HepG2 (cell line): ENCODE data around the gene AP4M1. TPM values are rescaled to one million over a fixed set of nuclear protein-coding genes. Genes with fewer than 3 reads are reported as not detected.
A peak's percentile ranks its signal among the peaks of the same experiment; 100 is the strongest.

Experiments
- ARID2 ChIP-seq: sonication (generic); formaldehyde crosslinking; IDR thresholded peaks from 2 replicates; pipeline ENCODE4 v1.8.1; 2022; ENCODE audit warnings: mild to moderate bottlenecking, missing genetic modification reagents, borderline replicate concordance
- ATF1 ChIP-seq: IDR thresholded peaks from 2 replicates; pipeline ENCODE4 v1.6.1; 2016; ENCODE audit warnings: mild to moderate bottlenecking, control low read depth
- CBX5 ChIP-seq: sonication (generic); formaldehyde crosslinking; IDR thresholded peaks from 2 replicates; pipeline ENCODE4 v1.4.0; 2020; ENCODE audit warnings: missing genetic modification reagents, borderline replicate concordance
- ELF4 ChIP-seq: sonication (generic); formaldehyde crosslinking; IDR thresholded peaks from 2 replicates; pipeline ENCODE4 v1.5.0; 2020; ENCODE audit warnings: missing genetic modification reagents, mild to moderate bottlenecking, moderate library complexity, borderline replicate concordance
- HDAC2 ChIP-seq: sonication (generic); formaldehyde crosslinking; IDR thresholded peaks from 2 replicates; pipeline ENCODE4 v1.4.0; 2020; ENCODE audit warnings: missing genetic modification reagents
- HNF4A ChIP-seq: sonication (generic); formaldehyde crosslinking; IDR thresholded peaks from 2 replicates; pipeline ENCODE4 v1.4.0; 2020; ENCODE audit warnings: missing genetic modification reagents
- JUND ChIP-seq: sonication (generic); formaldehyde crosslinking; IDR thresholded peaks from 2 replicates; pipeline ENCODE4 v1.8.0; 2022; ENCODE audit warnings: mild to moderate bottlenecking, missing genetic modification reagents
- MAFF ChIP-seq: IDR thresholded peaks from 2 replicates; pipeline ENCODE4 v1.6.1; 2011; ENCODE audit warnings: low read depth, low read length, improper control_type of control experiment
- NR2F6 ChIP-seq, 2 experiments: IDR thresholded peaks; 2 replicates each; pipeline ENCODE4 v1.6.1; 2016; ENCODE audit warnings: antibody characterized with exemption in 1 of 2, mild to moderate bottlenecking in 1 of 2
- POLR2G ChIP-seq: fragments of 200-400 bp; formaldehyde crosslinking; IDR thresholded peaks from 2 replicates; pipeline ENCODE4 v1.6.1; 2018; ENCODE audit warnings: mild to moderate bottlenecking, low read depth, low read length, moderate library complexity
- SKI ChIP-seq: fragments of 450-650 bp; IDR thresholded peaks from one replicate; pipeline ENCODE4 v1.6.1; 2018; ENCODE audit warnings: mild to moderate bottlenecking; ENCODE audit not compliant: partially characterized antibody
- ZFAT ChIP-seq: sonication (generic); formaldehyde crosslinking; conservative IDR thresholded peaks from 2 replicates; pipeline ENCODE4 v1.8.1; 2023; ENCODE audit warnings: missing genetic modification reagents, inconsistent platforms
- ZNF160 ChIP-seq: sonication (generic); formaldehyde crosslinking; IDR thresholded peaks from 2 replicates; pipeline ENCODE4 v1.8.0; 2022; ENCODE audit warnings: mild to moderate bottlenecking, inconsistent platforms, missing genetic modification reagents
- ZNF563 ChIP-seq: sonication (generic); formaldehyde crosslinking; IDR thresholded peaks from 2 replicates; pipeline ENCODE4 v1.8.0; 2022; ENCODE audit warnings: mild to moderate bottlenecking, moderate library complexity, missing genetic modification reagents
- ZSCAN25 ChIP-seq: sonication (generic); formaldehyde crosslinking; IDR thresholded peaks from 2 replicates; pipeline ENCODE4 v1.8.0; 2022; ENCODE audit warnings: mild to moderate bottlenecking, missing genetic modification reagents
- polyA plus RNA-seq, 8 experiments: library from polyadenylated mRNA; depleted of rRNA in 3 of 8; stranded (reverse) in 7 of 8; unstranded in 1 of 8; fragments of >200 nt; fragmentation: Illumina TruSeq in 4 of 8; extraction: Trizol in 4 of 8; gene quantifications; 2 replicates each; pipeline versions ENCODE4 v1.2.1 to v1.2.3, GENCODE V29; 2011 to 2016; ENCODE audit warnings: low read depth in 4 of 8, missing spikeins in 1 of 8, mixed read lengths in 1 of 8; ENCODE audit not compliant: insufficient read depth in 1 of 8
- total RNA-seq, 5 experiments: library from RNA; depleted of rRNA; stranded (reverse); fragments of >200 nt; fragmentation: Illumina TruSeq; extraction: Trizol; gene quantifications; 2 replicates each; pipeline ENCODE4 v1.2.3, GENCODE V29; 2016; ENCODE audit warnings: low read depth in 1 of 5
- TF ChIP-seq, protein P1 (sequence below): sonication (generic); formaldehyde crosslinking; IDR thresholded peaks from 2 replicates; pipeline ENCODE4 v1.8.1; 2023; ENCODE audit warnings: missing genetic modification reagents, inconsistent platforms, borderline replicate concordance
- TF ChIP-seq, protein P2 (sequence below): sonication (generic); formaldehyde crosslinking; IDR thresholded peaks from 2 replicates; pipeline ENCODE4 v1.4.0; 2020; ENCODE audit warnings: missing genetic modification reagents, mild to moderate bottlenecking, borderline replicate concordance
- TF ChIP-seq, protein P3 (sequence below), 2 experiments: IDR thresholded peaks; 2 replicates each; pipeline ENCODE4 v1.6.1; 2011 to 2012; ENCODE audit warnings: low read length in 2 of 2, borderline replicate concordance in 1 of 2, low read depth in 1 of 2, mild to moderate bottlenecking in 1 of 2, moderate library complexity in 1 of 2
- TF ChIP-seq, protein P4 (sequence below), 2 experiments: sonication (generic) in 1 of 2; formaldehyde crosslinking in 1 of 2; IDR thresholded peaks; 2 replicates each; pipeline versions ENCODE4 v1.4.0 to v1.6.1; 2018 to 2020; ENCODE audit warnings: missing genetic modification reagents in 2 of 2, borderline replicate concordance in 1 of 2, low read depth in 1 of 2, mild to moderate bottlenecking in 1 of 2, missing biosample characterization in 1 of 2

Gene AP4M1
- total and polyA plus RNA-seq, 2 of the 13 experiments (the other 11 are each of a cell fraction or from before 2014, with no cell fraction given), result 6.3 to 9.7 TPM

DNA sequence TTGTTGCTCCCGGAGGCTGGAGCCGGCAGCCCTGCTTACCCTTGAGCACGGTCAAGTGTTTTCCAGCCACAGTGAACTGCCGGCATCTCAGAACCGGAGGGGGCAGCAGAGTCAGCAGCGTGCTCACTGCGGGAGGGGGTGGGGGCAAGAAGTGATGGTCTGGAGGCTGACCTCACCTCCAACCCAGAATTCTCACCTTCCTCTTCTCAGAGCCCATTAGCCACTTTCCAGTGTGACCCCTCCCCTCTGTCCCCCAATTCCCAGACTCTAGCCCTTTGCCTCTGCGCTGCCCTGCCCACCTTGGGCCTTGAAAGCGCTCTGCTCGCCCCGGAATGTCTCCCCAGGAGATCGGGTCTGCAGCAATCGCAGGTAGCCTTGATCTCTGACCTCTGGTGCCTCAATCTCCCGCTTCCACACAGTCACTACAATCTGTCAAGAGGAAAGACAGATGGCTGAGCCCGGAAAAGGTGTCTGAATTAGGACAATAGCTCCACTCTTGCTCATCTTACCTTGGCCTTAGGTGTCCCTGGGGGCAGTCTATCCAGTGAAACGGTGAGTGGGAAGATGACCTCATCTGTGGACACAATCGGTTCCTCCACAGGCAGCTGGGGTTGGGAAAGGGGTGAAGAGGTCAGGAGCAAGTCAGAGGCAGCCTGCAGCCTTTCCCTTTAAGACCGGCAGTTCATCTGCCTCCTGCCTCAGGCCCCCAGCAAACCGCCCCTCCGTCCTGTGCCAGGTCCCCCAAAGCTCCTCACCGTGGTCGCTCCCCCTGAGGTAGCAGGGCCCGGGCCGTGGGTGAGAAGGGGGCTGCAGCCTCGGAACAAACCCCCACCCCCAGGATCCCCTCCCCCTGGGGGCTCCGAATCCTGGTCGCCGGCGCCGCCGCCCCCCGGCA lies 56.1 kb downstream of the AP4M1 start (continued):
- TF ChIP-seq HDAC2 (CRISPR knock-in tag), result peak; percentile 43; the same call in 1 of the 2 replicates
- TF ChIP-seq HNF4A (CRISPR knock-in tag), result peak; percentile 28
- no peak for TF ChIP-seq ARID2 (CRISPR knock-in tag)
- TF ChIP-seq ZFAT (CRISPR knock-in tag), result no peak
- TF ChIP-seq MAFF, result no peak
- TF ChIP-seq, protein P1, sequence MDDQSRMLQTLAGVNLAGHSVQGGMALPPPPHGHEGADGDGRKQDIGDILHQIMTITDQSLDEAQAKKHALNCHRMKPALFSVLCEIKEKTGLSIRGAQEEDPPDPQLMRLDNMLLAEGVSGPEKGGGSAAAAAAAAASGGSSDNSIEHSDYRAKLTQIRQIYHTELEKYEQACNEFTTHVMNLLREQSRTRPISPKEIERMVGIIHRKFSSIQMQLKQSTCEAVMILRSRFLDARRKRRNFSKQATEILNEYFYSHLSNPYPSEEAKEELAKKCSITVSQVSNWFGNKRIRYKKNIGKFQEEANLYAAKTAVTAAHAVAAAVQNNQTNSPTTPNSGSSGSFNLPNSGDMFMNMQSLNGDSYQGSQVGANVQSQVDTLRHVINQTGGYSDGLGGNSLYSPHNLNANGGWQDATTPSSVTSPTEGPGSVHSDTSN (CRISPR knock-in tag), result no peak
- TF ChIP-seq, protein P2, sequence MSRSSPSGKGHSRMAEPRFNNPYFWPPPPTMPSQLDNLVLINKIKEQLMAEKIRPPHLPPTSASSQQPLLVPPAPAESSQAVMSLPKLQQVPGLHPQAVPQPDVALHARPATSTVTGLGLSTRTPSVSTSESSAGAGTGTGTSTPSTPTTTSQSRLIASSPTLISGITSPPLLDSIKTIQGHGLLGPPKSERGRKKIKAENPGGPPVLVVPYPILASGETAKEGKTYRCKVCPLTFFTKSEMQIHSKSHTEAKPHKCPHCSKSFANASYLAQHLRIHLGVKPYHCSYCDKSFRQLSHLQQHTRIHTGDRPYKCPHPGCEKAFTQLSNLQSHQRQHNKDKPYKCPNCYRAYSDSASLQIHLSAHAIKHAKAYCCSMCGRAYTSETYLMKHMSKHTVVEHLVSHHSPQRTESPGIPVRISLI (CRISPR knock-in tag), result no peak
- no peak for TF ChIP-seq ZNF563 (CRISPR knock-in tag)
- TF ChIP-seq, protein P3, sequence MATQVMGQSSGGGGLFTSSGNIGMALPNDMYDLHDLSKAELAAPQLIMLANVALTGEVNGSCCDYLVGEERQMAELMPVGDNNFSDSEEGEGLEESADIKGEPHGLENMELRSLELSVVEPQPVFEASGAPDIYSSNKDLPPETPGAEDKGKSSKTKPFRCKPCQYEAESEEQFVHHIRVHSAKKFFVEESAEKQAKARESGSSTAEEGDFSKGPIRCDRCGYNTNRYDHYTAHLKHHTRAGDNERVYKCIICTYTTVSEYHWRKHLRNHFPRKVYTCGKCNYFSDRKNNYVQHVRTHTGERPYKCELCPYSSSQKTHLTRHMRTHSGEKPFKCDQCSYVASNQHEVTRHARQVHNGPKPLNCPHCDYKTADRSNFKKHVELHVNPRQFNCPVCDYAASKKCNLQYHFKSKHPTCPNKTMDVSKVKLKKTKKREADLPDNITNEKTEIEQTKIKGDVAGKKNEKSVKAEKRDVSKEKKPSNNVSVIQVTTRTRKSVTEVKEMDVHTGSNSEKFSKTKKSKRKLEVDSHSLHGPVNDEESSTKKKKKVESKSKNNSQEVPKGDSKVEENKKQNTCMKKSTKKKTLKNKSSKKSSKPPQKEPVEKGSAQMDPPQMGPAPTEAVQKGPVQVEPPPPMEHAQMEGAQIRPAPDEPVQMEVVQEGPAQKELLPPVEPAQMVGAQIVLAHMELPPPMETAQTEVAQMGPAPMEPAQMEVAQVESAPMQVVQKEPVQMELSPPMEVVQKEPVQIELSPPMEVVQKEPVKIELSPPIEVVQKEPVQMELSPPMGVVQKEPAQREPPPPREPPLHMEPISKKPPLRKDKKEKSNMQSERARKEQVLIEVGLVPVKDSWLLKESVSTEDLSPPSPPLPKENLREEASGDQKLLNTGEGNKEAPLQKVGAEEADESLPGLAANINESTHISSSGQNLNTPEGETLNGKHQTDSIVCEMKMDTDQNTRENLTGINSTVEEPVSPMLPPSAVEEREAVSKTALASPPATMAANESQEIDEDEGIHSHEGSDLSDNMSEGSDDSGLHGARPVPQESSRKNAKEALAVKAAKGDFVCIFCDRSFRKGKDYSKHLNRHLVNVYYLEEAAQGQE (IDR thresholded peaks at IDR 0.05; ENCODE audit: borderline replicate concordance in 1 of 2, low read depth in 1 of 2, low read length in 2 of 2), result no peak
- TF ChIP-seq, protein P4, sequence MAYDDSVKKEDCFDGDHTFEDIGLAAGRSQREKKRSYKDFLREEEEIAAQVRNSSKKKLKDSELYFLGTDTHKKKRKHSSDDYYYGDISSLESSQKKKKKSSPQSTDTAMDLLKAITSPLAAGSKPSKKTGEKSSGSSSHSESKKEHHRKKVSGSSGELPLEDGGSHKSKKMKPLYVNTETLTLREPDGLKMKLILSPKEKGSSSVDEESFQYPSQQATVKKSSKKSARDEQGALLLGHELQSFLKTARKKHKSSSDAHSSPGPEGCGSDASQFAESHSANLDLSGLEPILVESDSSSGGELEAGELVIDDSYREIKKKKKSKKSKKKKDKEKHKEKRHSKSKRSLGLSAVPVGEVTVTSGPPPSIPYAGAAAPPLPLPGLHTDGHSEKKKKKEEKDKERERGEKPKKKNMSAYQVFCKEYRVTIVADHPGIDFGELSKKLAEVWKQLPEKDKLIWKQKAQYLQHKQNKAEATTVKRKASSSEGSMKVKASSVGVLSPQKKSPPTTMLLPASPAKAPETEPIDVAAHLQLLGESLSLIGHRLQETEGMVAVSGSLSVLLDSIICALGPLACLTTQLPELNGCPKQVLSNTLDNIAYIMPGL (CRISPR knock-in tag; IDR thresholded peaks at IDR 0.05; ENCODE audit: borderline replicate concordance in 1 of 2, low read depth in 1 of 2), result no peak
- TF ChIP-seq ZNF160 (CRISPR knock-in tag), result no peak
- no peak for TF ChIP-seq CBX5 (CRISPR knock-in tag)
- TF ChIP-seq NR2F6 (IDR thresholded peaks at IDR 0.05), result peak; percentile 94
- TF ChIP-seq NR2F6 (CRISPR knock-in tag; IDR thresholded peaks at IDR 0.05), result peak; percentile 96
- TF ChIP-seq ELF4 (CRISPR knock-in tag), result no peak
- TF ChIP-seq POLR2G, result no peak
- TF ChIP-seq SKI, result no peak
- no peak for TF ChIP-seq ZSCAN25 (CRISPR knock-in tag)
- TF ChIP-seq ATF1 (CRISPR knock-in tag), result no peak
- TF ChIP-seq JUND (CRISPR knock-in tag), result no peak
